ENCODE data around the gene PCDHGA12. TPM values are rescaled to one million over a fixed set of nuclear protein-coding genes. Genes with fewer than 3 reads are reported as not detected.

Gene PCDHGA12
- polyA plus RNA-seq, 1 donor (not counting 4 experiments of a cell fraction or from before 2014, with no cell fraction given), result 0.69 TPM

GRCh38 chr5:141399555-141400258 is 30.6 kb upstream of the PCDHGA12 start:
- TF ChIP-seq CTCF (optimal IDR thresholded peaks at IDR 0.05 in 1 of 3, IDR thresholded peaks at IDR 0.05 in 1 of 3, conservative IDR thresholded peaks at IDR 0.05 in 1 of 3; ENCODE audit: extremely low read depth in 1 of 3, insufficient read depth in 2 of 3, low read length in 3 of 3), result no peak
- TF ChIP-seq EZH2 (IDR thresholded peaks at IDR 0.05; ENCODE audit: low read length), result no peak
- H3K4me2 ChIP-seq (ENCODE audit: control insufficient read depth, extremely low read depth, insufficient read depth, low read depth, low read length), result no peak overlapping the region
- H4K20me1 ChIP-seq (ENCODE audit: control insufficient read depth, extremely low read depth, insufficient read depth, low read length), result no peaks in the 10 kb centered on the region
- no peak overlapping the region for H2AFZ ChIP-seq (ENCODE audit: control insufficient read depth, low read length)
- H3K36me3 ChIP-seq (ENCODE audit: control insufficient read depth in 2 of 2, extremely low read depth in 1 of 2, insufficient read depth in 2 of 2, low read length in 2 of 2), result no peaks in the 10 kb centered on the region
- H3K4me3 ChIP-seq (ENCODE audit: control insufficient read depth in 2 of 3, extremely low read depth in 1 of 3, insufficient read depth in 2 of 3, low read depth in 1 of 3, low read length in 3 of 3), result no peak overlapping the region
- no peak overlapping the region for H3K27ac ChIP-seq (ENCODE audit: control insufficient read depth, insufficient read depth, low read length)
- H3K9me1 ChIP-seq (ENCODE audit: control insufficient read depth, extremely low read depth, insufficient read depth, low read length), result no peaks in the 10 kb centered on the region
- dilution Hi-C loops (cut with MboI; ENCODE audit: extremely low pct_ligation_motif_present, low sequenced_read_pairs), result no loop called here
- DNase-seq (ENCODE audit: low read depth, low spot score) (no peak), FAIRE-seq (no peak)
- H3K79me2 ChIP-seq (ENCODE audit: control insufficient read depth, insufficient read depth, low read length), result no peaks in the 10 kb centered on the region
- no peak overlapping the region for H3K9ac ChIP-seq (ENCODE audit: control insufficient read depth, extremely low read depth, insufficient read depth, low read length)
- H3K27me3 ChIP-seq (ENCODE audit: control insufficient read depth, extremely low read depth, insufficient read depth, low read length), result peaks cover 10% of the 10 kb centered on the region
- H3K4me1 ChIP-seq (ENCODE audit: control insufficient read depth, extremely low read depth, insufficient read depth, low read length), result no peaks in the 10 kb centered on the region
- peaks cover 26% of the 10 kb centered on the region for H3K9me3 ChIP-seq (ENCODE audit: control insufficient read depth, low read depth, low read length)

- H3K4me3 ChIP-seq (ENCODE audit: control insufficient read depth in 2 of 3, extremely low read depth in 1 of 3, insufficient read depth in 2 of 3, low read depth in 1 of 3, low read length in 3 of 3), result peak within 1 kb of the TSS; percentile 1 to 18 (median 11)
- no peaks in the 10 kb centered on the region for H4K20me1 ChIP-seq (ENCODE audit: control insufficient read depth, extremely low read depth, insufficient read depth, low read length)
- H3K27ac ChIP-seq (ENCODE audit: control insufficient read depth, insufficient read depth, low read length), result no peak within 1 kb of the TSS
- H3K4me1 ChIP-seq (ENCODE audit: control insufficient read depth, extremely low read depth, insufficient read depth, low read length), result no peaks in the 10 kb centered on the region
- FAIRE-seq (no peak), DNase-seq (ENCODE audit: low read depth, low spot score) (no peak)
- H3K9me1 ChIP-seq (ENCODE audit: control insufficient read depth, extremely low read depth, insufficient read depth, low read length), result no peaks in the 10 kb centered on the region
- H3K79me2 ChIP-seq (ENCODE audit: control insufficient read depth, insufficient read depth, low read length), result no peaks in the 10 kb centered on the region
- H3K9me3 ChIP-seq (ENCODE audit: control insufficient read depth, low read depth, low read length), result peaks cover 27% of the 10 kb centered on the region
- H3K9ac ChIP-seq (ENCODE audit: control insufficient read depth, extremely low read depth, insufficient read depth, low read length), result no peak within 1 kb of the TSS
- TF ChIP-seq EZH2 (IDR thresholded peaks at IDR 0.05; ENCODE audit: low read length) (no peak), CTCF (optimal IDR thresholded peaks at IDR 0.05 in 1 of 3, IDR thresholded peaks at IDR 0.05 in 1 of 3, conservative IDR thresholded peaks at IDR 0.05 in 1 of 3; ENCODE audit: extremely low read depth in 1 of 3, insufficient read depth in 2 of 3, low read length in 3 of 3) (peak; percentile 40 to 50 (median 47))
- dilution Hi-C loops (cut with MboI; ENCODE audit: extremely low pct_ligation_motif_present, low sequenced_read_pairs), result no loop called here
- H2AFZ ChIP-seq (ENCODE audit: control insufficient read depth, low read length), result no peak within 1 kb of the TSS
- H3K27me3 ChIP-seq (ENCODE audit: control insufficient read depth, extremely low read depth, insufficient read depth, low read length), result peaks cover 10% of the 10 kb centered on the region
- H3K4me2 ChIP-seq (ENCODE audit: control insufficient read depth, extremely low read depth, insufficient read depth, low read depth, low read length), result peak within 1 kb of the TSS; percentile 18
- H3K36me3 ChIP-seq (ENCODE audit: control insufficient read depth in 2 of 2, extremely low read depth in 1 of 2, insufficient read depth in 2 of 2, low read length in 2 of 2), result no peaks in the 10 kb centered on the region
These were observed 27.6 kb upstream of the PCDHGA12 start, which contains the start of gene PCDHGA9 for GRCh38 chr5:141402553-141403243. Gene PCDHGA9 (plus strand): TSS chr5:141402778. CDS start chr5:141402953, 175 bp downstream.
